ENCODE results near the gene PTMS.

GRCh38 chr12:6819106-6820030 is 53.2 kb downstream of the PTMS start:
- TF ChIP-seq CTCF (IDR thresholded peaks at IDR 0.05; ENCODE audit: low read depth, low read length) (no peak), MAX (IDR thresholded peaks at IDR 0.05; ENCODE audit: low read depth, low read length) (no peak), MYC (IDR thresholded peaks at IDR 0.05; ENCODE audit: low read depth, low read length) (no peak), POLR2A (IDR thresholded peaks at IDR 0.05; ENCODE audit: extremely low read depth, insufficient read length) (no peak)

All from NB4 (cell line).